Endodermal cell (in vitro differentiated cells): ENCODE measurements around the gene SFRP5. TPM values are rescaled to one million over a fixed set of nuclear protein-coding genes. Genes with fewer than 3 reads are reported as not detected.

Experiments used
- DNase-seq: peaks from one replicate; pipeline ENCODE4 v3.0.0-alpha.2; 2017
- H3K27ac ChIP-seq: 2 replicates; pipeline ENCODE4 v1.5.1; 2013; ENCODE audit warnings: mild to moderate bottlenecking, low read depth, low read length, moderate library complexity
- H3K27me3 ChIP-seq: 2 replicates; pipeline ENCODE4 v1.6.1; 2013; ENCODE audit warnings: mild to moderate bottlenecking, low read length, moderate library complexity; ENCODE audit not compliant: insufficient read depth, control insufficient read depth, poor library complexity, severe bottlenecking
- H3K36me3 ChIP-seq: 2 replicates; pipeline ENCODE4 v1.7.0; 2013; ENCODE audit warnings: mild to moderate bottlenecking, low read length, moderate library complexity; ENCODE audit not compliant: control insufficient read depth, insufficient read depth
- H3K4me1 ChIP-seq: one replicate; pipeline ENCODE4 v1.7.0; 2013; ENCODE audit warnings: low read length; ENCODE audit not compliant: control insufficient read depth, insufficient read depth
- H3K4me3 ChIP-seq: 2 replicates; pipeline ENCODE4 v1.5.1; 2013; ENCODE audit warnings: mild to moderate bottlenecking, low read length, moderate library complexity
- H3K9ac ChIP-seq: 2 replicates; pipeline ENCODE4 v1.6.1; 2013; ENCODE audit warnings: mild to moderate bottlenecking, low read length, moderate library complexity; ENCODE audit not compliant: poor library complexity, severe bottlenecking; ENCODE audit errors: extremely low read depth
- H3K9me3 ChIP-seq: 2 replicates; pipeline ENCODE4 v1.6.1; 2013; ENCODE audit warnings: mild to moderate bottlenecking, low read length, moderate library complexity; ENCODE audit not compliant: control insufficient read depth
- H3K27ac Mint-ChIP-seq: 2 replicates; pipeline ENCODE4 v1.8.0; 2020; ENCODE audit warnings: mixed read lengths
- H3K27me3 Mint-ChIP-seq: 2 replicates; pipeline ENCODE4 v1.8.0; 2021; ENCODE audit warnings: mild to moderate bottlenecking, mixed read lengths; ENCODE audit not compliant: insufficient read depth
- H3K36me3 Mint-ChIP-seq: 2 replicates; pipeline ENCODE4 v1.8.0; 2020; ENCODE audit warnings: low read depth, mixed read lengths
- H3K4me1 Mint-ChIP-seq: 2 replicates; pipeline ENCODE4 v1.8.0; 2020; ENCODE audit warnings: mixed read lengths
- H3K4me3 Mint-ChIP-seq: 2 replicates; pipeline ENCODE4 v1.8.0; 2020; ENCODE audit warnings: mild to moderate bottlenecking, moderate library complexity, mixed read lengths
- H3K9me3 Mint-ChIP-seq: 2 replicates; pipeline ENCODE4 v1.8.0; 2020; ENCODE audit warnings: mild to moderate bottlenecking, mixed read lengths
- WGBS, 2 experiments: methylation state at CpG; one replicate each; pipeline versions ENCODE4 v1.1.5 to v1.1.7; 2013; ENCODE audit warnings: missing lambda C conversion rate in 2 of 2, mixed read lengths in 1 of 2; ENCODE audit not compliant: insufficient coverage in 1 of 2, insufficient read length in 1 of 2; 5-methylcytosine and 5-hydroxymethylcytosine counted together
- total RNA-seq, 2 donors: library from RNA; stranded (reverse); fragmentation: NEBNext Ultra II Directional in 1 of 2; extraction: Animal tissue kit (Norgen Biotek cat#: 25700) in 1 of 2; gene quantifications; 2 replicates in 1 of 2; 3 replicates in 1 of 2; pipeline ENCODE4 v1.2.1, GENCODE V29; 2021
- TF ChIP-seq, protein P1 (sequence below): fragments of 200-600 bp; sonication (generic); conservative IDR thresholded peaks from 2 replicates; pipeline ENCODE4 v1.5.0; 2021; ENCODE audit warnings: antibody characterized with exemption, mild to moderate bottlenecking

SFRP5 gene
- total RNA-seq, 2 donors from 2014 or later = 1.8 to 2.3 TPM

DNA sequence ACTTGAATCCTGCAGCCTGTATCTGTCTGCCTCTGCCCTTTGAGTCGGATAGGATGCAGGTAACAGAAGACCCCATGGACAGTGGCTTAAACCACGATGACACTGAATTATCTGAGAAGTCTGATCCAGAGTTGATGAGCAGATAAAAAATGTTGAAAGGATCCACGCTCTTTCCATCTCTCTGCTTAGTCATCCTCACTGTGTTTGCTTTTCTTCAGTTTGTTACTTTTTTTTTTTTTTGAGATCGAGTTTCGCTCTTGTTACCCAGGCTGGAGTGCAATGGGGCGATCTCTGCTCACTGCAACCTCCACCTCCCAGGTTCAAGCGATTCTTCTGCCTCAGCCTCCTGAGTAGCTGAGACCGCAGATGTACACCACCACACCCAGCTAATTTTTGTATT is 40.9 kb upstream of the SFRP5 start:
- Histone ChIP-seq H3K36me3 (no peaks in the 10 kb centered on the region), H3K9ac (no peak overlapping the region), H3K4me1 (peaks cover 2% of the 10 kb centered on the region), H3K9me3 (no peaks in the 10 kb centered on the region), H3K4me3 (no peak overlapping the region), H3K27me3 (no peaks in the 10 kb centered on the region), H3K27ac (no peak overlapping the region)
- H3K27ac Mint-ChIP-seq = no peak overlapping the region
- H3K27me3 Mint-ChIP-seq = no peaks in the 10 kb centered on the region
- TF ChIP-seq, protein P1, sequence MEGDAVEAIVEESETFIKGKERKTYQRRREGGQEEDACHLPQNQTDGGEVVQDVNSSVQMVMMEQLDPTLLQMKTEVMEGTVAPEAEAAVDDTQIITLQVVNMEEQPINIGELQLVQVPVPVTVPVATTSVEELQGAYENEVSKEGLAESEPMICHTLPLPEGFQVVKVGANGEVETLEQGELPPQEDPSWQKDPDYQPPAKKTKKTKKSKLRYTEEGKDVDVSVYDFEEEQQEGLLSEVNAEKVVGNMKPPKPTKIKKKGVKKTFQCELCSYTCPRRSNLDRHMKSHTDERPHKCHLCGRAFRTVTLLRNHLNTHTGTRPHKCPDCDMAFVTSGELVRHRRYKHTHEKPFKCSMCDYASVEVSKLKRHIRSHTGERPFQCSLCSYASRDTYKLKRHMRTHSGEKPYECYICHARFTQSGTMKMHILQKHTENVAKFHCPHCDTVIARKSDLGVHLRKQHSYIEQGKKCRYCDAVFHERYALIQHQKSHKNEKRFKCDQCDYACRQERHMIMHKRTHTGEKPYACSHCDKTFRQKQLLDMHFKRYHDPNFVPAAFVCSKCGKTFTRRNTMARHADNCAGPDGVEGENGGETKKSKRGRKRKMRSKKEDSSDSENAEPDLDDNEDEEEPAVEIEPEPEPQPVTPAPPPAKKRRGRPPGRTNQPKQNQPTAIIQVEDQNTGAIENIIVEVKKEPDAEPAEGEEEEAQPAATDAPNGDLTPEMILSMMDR = no peak
- no peaks in the 10 kb centered on the region for H3K9me3 Mint-ChIP-seq
- WGBS, 2 experiments = 89 to 92% methylated on average over 5 to 8 of the region's 8 CpGs
- DNase-seq = no peak
- no peak overlapping the region for H3K4me3 Mint-ChIP-seq
- H3K4me1 Mint-ChIP-seq = no peaks in the 10 kb centered on the region
- no peaks in the 10 kb centered on the region for H3K36me3 Mint-ChIP-seq

GRCh38 chr10:97811958-97812357 is 40.2 kb upstream of the SFRP5 start:
- no peaks in the 10 kb centered on the region for H3K36me3 Mint-ChIP-seq
- H3K4me3 ChIP-seq = no peak overlapping the region
- WGBS, 2 experiments = 67 to 80% methylated on average over 1 to 3 of the region's 3 CpGs
- DNase-seq = no peak
- H3K27me3 ChIP-seq = no peaks in the 10 kb centered on the region
- no peaks in the 10 kb centered on the region for H3K36me3 ChIP-seq
- no peak overlapping the region for H3K9ac ChIP-seq
- no peak overlapping the region for H3K27ac ChIP-seq
- no peaks in the 10 kb centered on the region for H3K9me3 Mint-ChIP-seq
- H3K9me3 ChIP-seq = no peaks in the 10 kb centered on the region
- no peak overlapping the region for H3K27ac Mint-ChIP-seq
- H3K4me1 ChIP-seq = peaks cover 2% of the 10 kb centered on the region
- H3K4me1 Mint-ChIP-seq = no peaks in the 10 kb centered on the region
- TF ChIP-seq, protein P1 = no peak
- H3K4me3 Mint-ChIP-seq = no peak overlapping the region
- H3K27me3 Mint-ChIP-seq = no peaks in the 10 kb centered on the region

- H3K4me3 ChIP-seq = no peak overlapping the region
Measured at GRCh38 chr10:97810446-97810845, 38.6 kb upstream of the SFRP5 start.

More at GRCh38 chr10:97810446-97810845, 38.6 kb upstream of the SFRP5 start:
- DNase-seq = no peak
- Histone ChIP-seq H3K27ac (no peak overlapping the region), H3K27me3 (no peaks in the 10 kb centered on the region), H3K36me3 (no peaks in the 10 kb centered on the region), H3K9me3 (no peaks in the 10 kb centered on the region), H3K9ac (no peak overlapping the region), H3K4me1 (peaks cover 2% of the 10 kb centered on the region)
- no peaks in the 10 kb centered on the region for H3K36me3 Mint-ChIP-seq
- 86 to 89% methylated on average over 6 to 7 of the region's 7 CpGs for WGBS, 2 experiments
- TF ChIP-seq, protein P1 = no peak
- H3K9me3 Mint-ChIP-seq = no peaks in the 10 kb centered on the region
- H3K27me3 Mint-ChIP-seq = no peaks in the 10 kb centered on the region
- H3K27ac Mint-ChIP-seq = no peak overlapping the region
- peaks cover 9% of the 10 kb centered on the region for H3K4me1 Mint-ChIP-seq
- H3K4me3 Mint-ChIP-seq = no peak overlapping the region
